Activated CD8-positive, alpha-beta memory T cell treated with anti-CD3 and anti-CD28 coated beads, Interleukin-2, amount 50 U/mL, for 4 hours (primary cell): Measurements from ENCODE around the gene GET4.

Experiments used
- DNase-seq: peaks from one replicate; pipeline ENCODE4 v3.0.0-alpha.2; 2020

GET4 gene

GRCh38 chr7:900331-901040 lies 24.1 kb downstream of the GET4 start:
- DNase-seq = no peak

- DNase-seq = no peak
Observed at GRCh38 chr7:901041-901387, 24.7 kb downstream of the GET4 start.

GRCh38 chr7:901388-902154 lies 25.2 kb downstream of the GET4 start:
- no peak for DNase-seq

- DNase-seq = no peak
Observed at GRCh38 chr7:902996-903395, 26.6 kb downstream of the GET4 start.

- DNase-seq = no peak
Observed at GRCh38 chr7:903921-904755, 27.8 kb downstream of the GET4 start.

- DNase-seq = no peak
Observed at GRCh38 chr7:904847-905246, 28.5 kb downstream of the GET4 start.

- no peak for DNase-seq
Observed at GRCh38 chr7:906776-907157, 30.4 kb downstream of the GET4 start.

- DNase-seq = no peak
Observed at GRCh38 chr7:907158-907980, 31.0 kb downstream of the GET4 start.

- DNase-seq = no peak
Observed at GRCh38 chr7:908159-908581, 31.8 kb downstream of the GET4 start.

- DNase-seq = peak; percentile 80
Observed at GRCh38 chr7:908591-909357, 32.4 kb downstream of the GET4 start.

GRCh38 chr7:909358-910329 lies 33.3 kb downstream of the GET4 start:
- no peak for DNase-seq

GRCh38 chr7:910441-910861 lies 34.1 kb downstream of the GET4 start:
- DNase-seq = no peak

GRCh38 chr7:910931-911431 lies 34.6 kb downstream of the GET4 start:
- no peak for DNase-seq

GRCh38 chr7:911791-912480 lies 35.6 kb downstream of the GET4 start:
- no peak for DNase-seq

GRCh38 chr7:913736-914520 lies 37.6 kb downstream of the GET4 start:
- DNase-seq = no peak

- DNase-seq = no peak
Observed at GRCh38 chr7:914521-915194, 38.3 kb downstream of the GET4 start.

- no peak for DNase-seq
Observed at GRCh38 chr7:915291-916218, 39.2 kb downstream of the GET4 start.
